PFSK-1 (cell line): ENCODE data around the gene HIVEP2.

Source experiments
- FOXP2 ChIP-seq: optimal IDR thresholded peaks from 2 replicates; pipeline ENCODE3; 2011; ENCODE audit warnings: borderline replicate concordance, control low read depth, inconsistent platforms; ENCODE audit not compliant: insufficient read depth; ENCODE audit errors: extremely low read length, extremely low read depth
- POLR2AphosphoS5 ChIP-seq: IDR thresholded peaks from 2 replicates; pipeline ENCODE4 v1.6.1; 2012; ENCODE audit warnings: low read depth, mild to moderate bottlenecking, control low read depth, low read length, moderate library complexity
- SIN3A ChIP-seq: IDR thresholded peaks from 2 replicates; pipeline ENCODE4 v1.6.1; 2012; ENCODE audit warnings: mild to moderate bottlenecking, low read length, moderate library complexity, borderline replicate concordance; ENCODE audit not compliant: insufficient read depth
- TAF1 ChIP-seq: IDR thresholded peaks from 2 replicates; pipeline ENCODE4 v1.6.1; 2012; ENCODE audit warnings: low read length, control low read depth, borderline replicate concordance; ENCODE audit not compliant: insufficient read depth
- TF ChIP-seq, protein P1 (sequence below), 2 experiments: IDR thresholded peaks; 2 replicates each; pipeline versions ENCODE4 v1.6.1 to v1.8.0; 2011 to 2012; ENCODE audit warnings: low read depth in 2 of 2, low read length in 2 of 2, control low read depth in 1 of 2, inconsistent platforms in 1 of 2, mild to moderate bottlenecking in 1 of 2, moderate library complexity in 1 of 2; ENCODE audit not compliant: insufficient read depth in 1 of 2

Gene HIVEP2

GRCh38 chr6:142871910-142872331, 73.1 kb downstream of the HIVEP2 start:
- no peak for TF ChIP-seq POLR2AphosphoS5
- no peak for TF ChIP-seq SIN3A

GRCh38 chr6:142870787-142871415, 74.1 kb downstream of the HIVEP2 start:
- TF ChIP-seq POLR2AphosphoS5 (no peak), FOXP2 (no peak), SIN3A (no peak)
- TF ChIP-seq, protein P1, sequence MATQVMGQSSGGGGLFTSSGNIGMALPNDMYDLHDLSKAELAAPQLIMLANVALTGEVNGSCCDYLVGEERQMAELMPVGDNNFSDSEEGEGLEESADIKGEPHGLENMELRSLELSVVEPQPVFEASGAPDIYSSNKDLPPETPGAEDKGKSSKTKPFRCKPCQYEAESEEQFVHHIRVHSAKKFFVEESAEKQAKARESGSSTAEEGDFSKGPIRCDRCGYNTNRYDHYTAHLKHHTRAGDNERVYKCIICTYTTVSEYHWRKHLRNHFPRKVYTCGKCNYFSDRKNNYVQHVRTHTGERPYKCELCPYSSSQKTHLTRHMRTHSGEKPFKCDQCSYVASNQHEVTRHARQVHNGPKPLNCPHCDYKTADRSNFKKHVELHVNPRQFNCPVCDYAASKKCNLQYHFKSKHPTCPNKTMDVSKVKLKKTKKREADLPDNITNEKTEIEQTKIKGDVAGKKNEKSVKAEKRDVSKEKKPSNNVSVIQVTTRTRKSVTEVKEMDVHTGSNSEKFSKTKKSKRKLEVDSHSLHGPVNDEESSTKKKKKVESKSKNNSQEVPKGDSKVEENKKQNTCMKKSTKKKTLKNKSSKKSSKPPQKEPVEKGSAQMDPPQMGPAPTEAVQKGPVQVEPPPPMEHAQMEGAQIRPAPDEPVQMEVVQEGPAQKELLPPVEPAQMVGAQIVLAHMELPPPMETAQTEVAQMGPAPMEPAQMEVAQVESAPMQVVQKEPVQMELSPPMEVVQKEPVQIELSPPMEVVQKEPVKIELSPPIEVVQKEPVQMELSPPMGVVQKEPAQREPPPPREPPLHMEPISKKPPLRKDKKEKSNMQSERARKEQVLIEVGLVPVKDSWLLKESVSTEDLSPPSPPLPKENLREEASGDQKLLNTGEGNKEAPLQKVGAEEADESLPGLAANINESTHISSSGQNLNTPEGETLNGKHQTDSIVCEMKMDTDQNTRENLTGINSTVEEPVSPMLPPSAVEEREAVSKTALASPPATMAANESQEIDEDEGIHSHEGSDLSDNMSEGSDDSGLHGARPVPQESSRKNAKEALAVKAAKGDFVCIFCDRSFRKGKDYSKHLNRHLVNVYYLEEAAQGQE (IDR thresholded peaks at IDR 0.05; ENCODE audit: insufficient read depth in 1 of 2, low read depth in 2 of 2, low read length in 2 of 2): no peak

DNA sequence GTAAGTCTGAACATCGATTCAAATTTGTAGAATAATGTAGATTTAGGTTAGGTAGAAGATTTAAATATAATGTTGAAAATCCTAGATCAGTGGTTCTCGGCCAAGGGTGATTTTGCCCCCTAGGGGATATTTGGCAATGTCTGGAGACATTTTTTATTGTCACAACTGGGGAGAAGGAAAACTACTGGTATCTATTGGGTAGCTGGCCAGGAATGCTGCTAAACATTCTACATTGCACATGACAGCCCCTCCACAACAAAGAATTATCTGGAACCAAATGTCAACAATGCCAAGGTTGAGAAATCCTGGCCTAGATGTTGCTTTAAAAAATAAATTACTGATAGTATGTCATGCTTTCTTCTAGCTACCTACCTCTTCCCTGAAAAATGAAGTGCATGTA, 76.1 kb downstream of the HIVEP2 start:
- no peak for TF ChIP-seq POLR2AphosphoS5
- TF ChIP-seq TAF1: no peak

GRCh38 chr6:142867988-142868812, 76.8 kb downstream of the HIVEP2 start:
- no peak for TF ChIP-seq SIN3A
- TF ChIP-seq, protein P1 (IDR thresholded peaks at IDR 0.05; ENCODE audit: insufficient read depth in 1 of 2, low read depth in 2 of 2, low read length in 2 of 2): no peak
- no peak for TF ChIP-seq FOXP2
- no peak for TF ChIP-seq POLR2AphosphoS5
- no peak for TF ChIP-seq TAF1

- TF ChIP-seq, protein P1 (IDR thresholded peaks at IDR 0.05; ENCODE audit: insufficient read depth in 1 of 2, low read depth in 2 of 2, low read length in 2 of 2): no peak
- no peak for TF ChIP-seq POLR2AphosphoS5
- no peak for TF ChIP-seq TAF1
- TF ChIP-seq FOXP2: no peak
- no peak for TF ChIP-seq SIN3A
Observed at GRCh38 chr6:142867355-142867801, 77.6 kb downstream of the HIVEP2 start.

DNA sequence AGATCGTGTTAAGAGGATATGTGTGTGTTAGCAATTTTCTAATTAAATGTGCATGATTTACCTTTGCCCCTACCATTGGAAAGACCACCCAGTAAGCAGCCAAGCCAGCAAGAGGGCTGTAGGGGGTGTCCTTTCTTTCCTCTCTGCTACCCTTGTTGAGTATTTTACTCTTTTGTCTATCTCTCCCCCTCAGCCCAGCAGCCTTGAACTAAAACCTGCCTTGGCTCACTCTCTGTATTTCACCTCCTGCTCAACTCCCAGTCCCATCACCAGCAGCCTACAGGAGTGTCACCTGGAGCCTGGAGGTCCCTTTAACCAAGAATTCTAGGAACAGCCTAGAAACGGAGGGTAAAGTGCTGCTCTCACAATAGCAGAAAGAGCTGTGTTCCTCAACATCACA, 81.0 kb downstream of the HIVEP2 start:
- TF ChIP-seq SIN3A (no peak), FOXP2 (no peak), POLR2AphosphoS5 (no peak), TAF1 (no peak)
- TF ChIP-seq, protein P1 (IDR thresholded peaks at IDR 0.05; ENCODE audit: insufficient read depth in 1 of 2, low read depth in 2 of 2, low read length in 2 of 2): no peak
